Stimulated activated CD8-positive, alpha-beta memory T cell treated with anti-CD3 and anti-CD28 coated beads, Interleukin-12 subunit alpha, Interleukin-12 subunit beta, amount 100 ng/mL, for 24 hours (primary cell): ENCODE results near the gene MGST3.
"Not testable (repeated sequence)": the region's sequence is repeated elsewhere in the genome, so short reads cannot be mapped to it uniquely, and the experiment has no call there.

Source experiments
- DNase-seq: peaks from one replicate; pipeline ENCODE4 v3.0.0-alpha.2; 2020; ENCODE audit errors: extremely low read depth

Gene MGST3

DNA sequence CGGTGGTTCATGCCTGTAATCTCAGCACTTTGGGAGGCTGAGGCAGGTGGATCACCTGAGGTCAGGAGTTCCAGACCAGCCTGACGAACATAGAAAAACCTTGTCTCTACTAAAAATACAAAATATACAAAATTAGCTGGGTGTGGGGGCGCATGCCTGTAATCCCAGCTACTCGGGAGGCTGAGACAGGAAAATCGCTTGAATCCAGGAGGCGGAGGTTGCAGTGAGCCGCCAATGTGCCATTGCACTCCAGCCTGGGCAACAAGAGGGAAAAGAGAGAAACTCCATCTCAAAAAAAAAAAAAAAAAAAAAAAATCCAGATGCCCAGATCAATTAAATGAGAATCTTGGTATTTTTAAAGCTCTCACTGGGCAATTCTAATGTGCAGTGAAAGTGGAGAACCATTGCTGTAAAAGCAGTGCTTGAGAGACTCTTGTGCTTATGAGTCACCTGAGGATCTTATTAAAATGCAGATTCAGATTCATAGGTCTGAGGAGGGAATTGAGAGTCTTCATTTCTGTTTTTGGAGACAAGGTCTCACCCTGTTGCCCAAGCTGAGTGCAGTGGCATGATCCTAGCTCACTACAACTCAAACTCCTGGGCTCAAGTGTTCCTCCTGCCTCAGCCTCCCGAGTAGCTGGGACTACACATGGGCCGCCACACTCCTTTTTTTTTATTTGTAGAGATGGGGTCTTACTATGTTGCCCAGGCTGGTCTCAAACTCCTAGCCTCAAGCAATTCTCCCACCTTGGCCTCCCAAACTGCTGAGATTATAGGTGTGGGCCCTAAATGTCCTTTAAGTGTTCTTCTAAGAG is 27.9 kb downstream of the MGST3 start:
- DNase-seq = not testable (repeated sequence)

DNA sequence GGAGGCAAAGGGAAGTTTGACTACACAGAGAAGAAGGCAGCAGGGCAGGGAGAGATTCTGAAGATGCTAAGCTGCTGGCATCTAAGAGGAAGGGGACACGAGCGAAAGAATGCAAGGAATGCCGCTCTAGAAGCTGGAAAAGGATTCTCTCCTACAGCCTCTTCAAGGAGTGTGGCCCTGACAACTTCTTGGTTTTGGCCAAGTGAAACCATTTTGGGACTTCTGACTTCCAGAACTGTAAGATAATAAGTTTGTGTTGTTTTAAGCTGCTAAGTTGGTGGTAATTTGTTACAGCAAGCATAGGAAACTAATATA is 28.5 kb downstream of the MGST3 start:
- no peak for DNase-seq

- no peak for DNase-seq
Observed at GRCh38 chr1:165661703-165662102, 30.7 kb downstream of the MGST3 start.

- DNase-seq = no peak
Observed at GRCh38 chr1:165662186-165662585, 31.2 kb downstream of the MGST3 start.

- no peak for DNase-seq
Observed at GRCh38 chr1:165666152-165666825, 35.3 kb downstream of the MGST3 start.

DNA sequence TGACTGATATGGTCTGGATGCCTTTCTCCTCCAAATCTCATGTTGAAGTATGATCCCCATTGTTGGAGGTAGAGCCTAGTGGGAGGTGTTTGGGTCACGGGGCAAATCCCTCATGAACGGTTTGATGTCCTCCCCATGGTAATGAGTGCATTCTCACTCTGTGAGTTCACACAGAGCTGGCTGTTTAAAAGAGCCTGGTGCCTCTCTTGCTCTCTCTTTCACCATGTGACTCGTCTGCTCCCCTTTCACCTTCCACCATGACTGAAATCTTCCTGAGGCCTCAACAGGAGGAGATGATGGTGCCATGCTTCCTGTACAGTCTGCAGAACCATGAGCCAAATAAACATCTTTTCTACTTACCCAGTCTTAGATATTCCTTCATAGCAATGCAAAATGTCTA is 37.1 kb downstream of the MGST3 start:
- no peak for DNase-seq

- no peak for DNase-seq
Observed at GRCh38 chr1:165671526-165671925, 40.5 kb downstream of the MGST3 start.

DNA sequence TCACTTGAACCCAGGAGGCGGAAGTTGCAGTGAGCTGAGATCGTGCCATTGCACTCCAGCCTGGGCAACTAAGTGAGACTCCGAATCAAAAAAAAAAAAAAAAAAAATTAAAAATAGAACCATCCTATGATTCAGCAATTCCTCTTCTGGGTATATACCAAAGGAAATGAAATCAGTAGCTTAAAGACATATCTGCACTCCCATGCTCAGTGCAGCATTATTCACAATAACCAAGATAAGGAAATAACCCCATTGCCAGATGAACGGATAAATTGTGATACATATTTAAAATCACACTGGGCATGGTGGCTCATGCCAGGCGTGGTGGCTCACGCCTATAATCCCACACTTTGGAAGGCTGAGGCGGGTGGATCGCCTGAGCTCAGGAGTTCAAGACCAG is 43.6 kb downstream of the MGST3 start:
- no peak for DNase-seq

DNA sequence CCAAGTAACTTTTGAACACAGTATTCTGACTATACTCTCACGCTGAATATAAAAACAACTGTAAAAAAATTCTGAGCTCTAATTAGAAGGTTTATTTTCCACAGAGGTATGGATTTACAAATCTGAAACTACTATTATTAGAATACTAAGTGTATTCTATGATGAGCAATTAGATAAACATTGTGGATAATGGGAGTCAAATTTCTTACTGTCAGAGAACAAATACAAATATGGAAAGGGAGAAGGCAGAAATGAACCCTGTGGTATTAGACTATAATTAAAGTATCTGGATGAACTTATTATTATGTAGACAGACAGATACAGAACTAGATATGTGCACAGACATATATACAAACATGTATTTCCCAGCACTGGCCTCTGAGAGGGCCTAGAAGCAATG is 44.8 kb downstream of the MGST3 start:
- no peak for DNase-seq

DNA sequence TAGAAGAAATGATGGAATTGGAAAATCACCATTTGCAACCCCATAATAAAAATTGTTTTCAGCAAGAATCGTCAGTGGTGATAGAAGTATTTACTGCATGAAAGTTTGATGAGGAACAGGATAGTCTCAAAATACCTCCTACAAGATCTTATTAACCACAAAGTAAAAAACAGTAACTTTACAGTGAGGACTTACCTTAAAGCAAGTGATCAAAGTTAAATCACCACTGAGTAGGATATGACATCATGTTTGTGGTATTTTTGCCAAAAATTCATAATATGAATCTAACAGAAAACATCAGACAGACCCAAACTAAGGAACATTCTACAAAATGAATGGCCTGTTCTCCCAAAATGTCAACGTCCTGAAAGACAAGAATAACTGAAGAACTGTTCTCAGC is 47.5 kb downstream of the MGST3 start:
- no peak for DNase-seq

DNA sequence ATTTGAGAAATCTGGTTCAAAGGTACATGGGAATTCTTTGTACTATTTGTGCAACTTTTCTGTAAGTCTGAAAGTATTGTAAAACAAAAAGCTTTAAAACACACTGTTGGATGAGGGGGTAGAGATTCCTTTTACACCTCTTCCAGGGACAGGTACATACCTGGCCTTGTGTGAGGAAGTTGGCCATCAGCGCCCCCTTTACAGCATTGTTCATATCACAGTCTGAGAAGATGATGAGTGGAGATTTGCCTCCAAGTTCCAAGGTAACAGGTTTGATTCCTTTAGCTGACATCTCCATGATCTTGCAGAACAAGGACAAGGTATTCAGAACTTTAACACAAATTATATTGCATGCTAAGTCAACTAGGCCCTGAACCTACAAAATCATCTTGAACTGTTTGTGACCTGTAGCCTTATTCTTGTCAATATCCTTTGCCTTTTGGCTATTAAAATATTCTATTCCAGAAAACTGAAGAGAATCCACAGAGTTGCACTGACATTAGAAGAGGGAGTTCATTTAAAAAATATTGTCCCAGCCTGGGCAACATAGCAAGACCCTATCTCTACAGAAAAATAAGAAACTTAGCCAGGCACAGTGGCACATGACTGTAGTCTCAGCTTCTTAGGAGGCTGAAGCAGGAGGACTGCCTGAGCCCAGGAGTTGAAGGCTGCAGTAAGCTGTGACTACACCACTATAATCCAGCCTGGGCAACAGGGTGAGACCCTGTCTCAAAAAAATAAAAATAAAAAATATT is 48.4 kb downstream of the MGST3 start:
- no peak for DNase-seq

DNA sequence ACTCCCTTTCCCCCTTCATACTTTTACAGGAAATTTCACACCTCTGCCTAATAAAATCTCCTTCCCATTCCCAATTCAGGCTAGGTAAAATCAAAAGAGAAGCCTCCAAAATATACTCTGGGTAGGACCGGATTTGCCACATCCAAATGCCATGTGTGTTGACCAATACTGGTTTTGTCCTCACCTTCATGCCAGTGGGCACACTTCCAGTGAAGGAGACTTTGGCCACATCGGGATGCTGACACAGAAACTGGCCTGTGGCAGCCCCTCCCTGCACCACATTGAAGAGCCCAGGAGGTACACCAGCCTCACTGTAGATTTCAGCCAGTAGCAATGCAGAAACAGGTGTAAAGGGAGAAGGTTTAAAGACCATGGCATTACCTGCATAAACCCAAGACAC is 49.3 kb downstream of the MGST3 start:
- DNase-seq = no peak

- not testable (repeated sequence) for DNase-seq
Observed at GRCh38 chr1:165680773-165681172, 49.7 kb downstream of the MGST3 start.

- DNase-seq = no peak
Observed at GRCh38 chr1:165683848-165684485, 52.9 kb downstream of the MGST3 start.

DNA sequence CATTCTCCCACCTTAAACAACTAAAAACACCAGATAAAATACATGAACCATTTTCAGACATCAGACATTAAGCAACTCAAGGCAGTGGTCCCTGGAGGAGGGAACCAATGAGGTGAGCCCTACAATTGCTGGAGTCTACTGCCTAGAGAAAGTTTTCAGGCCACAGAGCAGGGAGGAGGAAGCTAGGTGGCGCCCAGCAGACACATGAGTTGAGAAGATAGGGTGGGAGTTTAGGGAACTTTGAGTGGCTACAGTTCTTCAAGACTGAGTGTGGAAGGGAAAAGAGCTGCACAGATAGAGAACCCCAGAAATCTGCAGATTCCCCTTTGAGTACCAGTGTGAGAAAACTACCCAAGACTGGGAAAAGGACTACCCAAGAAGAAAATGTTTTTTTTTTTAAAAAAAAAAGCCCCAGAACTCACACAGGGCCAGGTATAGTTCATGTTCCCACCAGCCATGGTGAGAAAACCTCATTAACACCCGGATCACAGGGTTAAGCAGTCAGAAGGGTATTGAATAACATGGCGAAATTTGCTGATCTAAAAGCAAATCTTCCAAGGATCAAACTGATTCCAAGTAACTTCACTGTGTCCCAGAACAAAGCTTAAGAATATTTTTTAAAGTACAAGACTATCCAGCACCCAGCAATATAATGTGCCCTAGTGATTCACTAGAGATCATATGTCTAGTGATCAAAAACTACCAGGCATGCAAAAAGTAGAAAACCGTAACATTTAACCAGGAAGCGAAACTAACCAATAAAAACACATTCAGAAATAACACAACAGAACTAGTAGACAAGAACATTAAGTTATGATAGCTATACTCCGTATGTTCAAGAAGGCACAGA is 55.3 kb downstream of the MGST3 start:
- no peak for DNase-seq

DNA sequence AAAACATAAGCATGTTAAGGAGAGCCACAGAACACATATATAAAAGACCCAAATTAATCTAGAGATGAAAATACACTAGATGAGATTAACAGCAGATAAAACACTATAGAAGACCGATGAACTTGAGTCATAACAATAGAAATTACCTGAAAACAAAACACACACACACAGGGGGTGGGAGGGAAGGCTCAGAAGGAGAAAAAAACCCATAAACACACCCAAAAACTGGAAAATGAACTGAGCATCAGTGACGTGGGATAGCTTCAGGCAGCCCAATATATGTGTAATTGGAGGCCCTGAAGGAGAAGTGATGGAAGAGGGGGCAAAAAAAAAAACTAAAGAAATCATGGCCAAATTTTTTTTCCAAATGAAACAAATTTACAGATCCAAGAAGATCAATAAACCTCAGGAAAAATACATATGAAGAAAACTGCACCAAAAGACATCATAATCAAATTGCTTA is 56.0 kb downstream of the MGST3 start:
- no peak for DNase-seq

GRCh38 chr1:165688046-165688445 is 57.0 kb downstream of the MGST3 start:
- no peak for DNase-seq

- no peak for DNase-seq
Observed at GRCh38 chr1:165695031-165695430, 64.0 kb downstream of the MGST3 start.

GRCh38 chr1:165696625-165697100 is 65.6 kb downstream of the MGST3 start:
- no peak for DNase-seq

GRCh38 chr1:165697491-165697880 is 66.5 kb downstream of the MGST3 start:
- no peak for DNase-seq
